Stimulated activated CD4-positive, alpha-beta T cell treated with anti-CD3 and anti-CD28 coated beads, Interleukin-1b, Interleukin-23, amount 100 ng/mL, for 4 hours (primary cell): ENCODE measurements around the gene IL21R.

Experiments used
- DNase-seq, 2 donors: peaks; one replicate each; pipeline ENCODE4 v3.0.0-alpha.2; 2020; ENCODE audit warnings: low read depth in 2 of 2

The IL21R gene

DNA sequence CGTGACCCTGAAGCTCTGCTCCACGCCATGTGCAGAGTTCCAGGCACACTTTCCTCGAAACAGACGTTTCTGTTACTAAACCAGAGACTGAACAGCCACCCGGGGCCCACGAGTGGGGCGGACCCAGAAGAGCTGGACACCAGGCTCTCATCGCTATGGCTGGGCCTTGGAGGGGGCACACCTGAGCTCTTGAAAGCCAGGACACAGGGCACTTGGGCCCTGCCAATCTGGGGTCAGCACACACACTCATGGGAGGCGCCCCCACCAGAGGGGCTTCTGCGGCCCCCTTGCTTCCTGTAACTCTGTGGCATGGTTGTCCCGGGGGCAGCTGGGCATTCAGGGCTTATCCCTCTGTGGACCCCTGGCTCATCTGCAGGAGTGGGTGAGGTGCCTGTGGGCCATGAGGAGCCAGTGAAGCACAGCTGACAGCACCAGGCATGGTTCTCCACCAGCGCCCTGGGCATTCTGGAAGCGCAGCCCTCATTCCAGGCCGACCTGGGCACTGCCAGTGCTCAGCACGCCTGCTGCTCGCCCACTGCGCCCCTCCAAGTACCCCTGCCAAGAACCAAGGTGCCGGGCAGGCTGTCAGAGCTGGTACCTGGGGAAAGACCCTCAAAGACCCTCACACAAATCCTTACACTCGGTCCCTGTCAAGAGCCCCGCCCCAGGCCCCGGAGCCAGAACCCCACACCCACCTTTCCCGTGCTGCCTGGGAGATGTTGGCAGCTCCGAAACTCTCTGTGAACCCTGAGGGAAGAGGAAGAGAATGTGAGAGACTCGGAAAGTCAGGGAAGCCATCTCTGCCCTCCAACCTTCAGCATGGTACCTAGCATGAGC, 61.1 kb downstream of the IL21R start:
- no peak for DNase-seq

DNA sequence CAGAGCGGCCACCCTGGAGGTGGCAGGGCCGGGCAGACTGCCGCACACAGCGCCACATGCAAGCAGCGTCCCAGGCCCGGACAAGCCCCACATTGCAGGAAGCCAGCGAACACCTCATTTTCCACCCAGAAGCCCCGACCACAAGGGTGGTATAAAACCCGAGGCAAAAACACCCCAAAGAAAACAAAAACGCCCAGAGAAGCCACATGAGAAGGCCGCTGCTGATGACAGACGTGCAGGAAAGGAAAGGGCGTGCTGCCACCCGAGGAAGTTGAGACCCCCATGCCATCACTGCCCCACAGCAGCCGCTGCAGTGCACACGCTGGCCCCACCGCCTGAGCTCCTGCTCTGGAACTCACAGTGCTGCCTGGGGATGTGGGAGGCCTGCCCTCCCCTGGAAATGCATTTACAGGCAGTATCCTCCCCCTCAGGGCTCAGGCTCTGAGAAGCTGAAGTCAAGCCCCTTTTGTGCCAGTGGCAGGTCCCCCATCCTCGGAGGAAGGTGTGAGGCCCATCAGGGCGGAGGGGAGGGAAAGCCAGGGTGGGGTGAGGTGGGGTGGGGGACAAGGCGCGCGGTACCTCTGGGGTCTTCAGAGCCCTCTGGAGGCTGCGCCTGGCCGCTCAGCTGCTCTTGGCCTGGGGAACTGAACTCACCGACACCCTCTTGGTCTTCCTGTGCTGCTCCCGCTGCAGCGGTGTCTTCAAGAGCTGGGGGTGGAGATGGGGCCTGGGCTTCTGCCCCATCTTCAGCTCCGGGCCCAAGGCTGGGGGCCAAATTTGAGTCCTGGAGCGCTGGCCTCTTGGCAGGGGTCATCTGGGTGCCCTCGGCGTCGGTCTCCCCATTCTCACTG, 62.0 kb downstream of the IL21R start:
- DNase-seq, result no peak

DNA sequence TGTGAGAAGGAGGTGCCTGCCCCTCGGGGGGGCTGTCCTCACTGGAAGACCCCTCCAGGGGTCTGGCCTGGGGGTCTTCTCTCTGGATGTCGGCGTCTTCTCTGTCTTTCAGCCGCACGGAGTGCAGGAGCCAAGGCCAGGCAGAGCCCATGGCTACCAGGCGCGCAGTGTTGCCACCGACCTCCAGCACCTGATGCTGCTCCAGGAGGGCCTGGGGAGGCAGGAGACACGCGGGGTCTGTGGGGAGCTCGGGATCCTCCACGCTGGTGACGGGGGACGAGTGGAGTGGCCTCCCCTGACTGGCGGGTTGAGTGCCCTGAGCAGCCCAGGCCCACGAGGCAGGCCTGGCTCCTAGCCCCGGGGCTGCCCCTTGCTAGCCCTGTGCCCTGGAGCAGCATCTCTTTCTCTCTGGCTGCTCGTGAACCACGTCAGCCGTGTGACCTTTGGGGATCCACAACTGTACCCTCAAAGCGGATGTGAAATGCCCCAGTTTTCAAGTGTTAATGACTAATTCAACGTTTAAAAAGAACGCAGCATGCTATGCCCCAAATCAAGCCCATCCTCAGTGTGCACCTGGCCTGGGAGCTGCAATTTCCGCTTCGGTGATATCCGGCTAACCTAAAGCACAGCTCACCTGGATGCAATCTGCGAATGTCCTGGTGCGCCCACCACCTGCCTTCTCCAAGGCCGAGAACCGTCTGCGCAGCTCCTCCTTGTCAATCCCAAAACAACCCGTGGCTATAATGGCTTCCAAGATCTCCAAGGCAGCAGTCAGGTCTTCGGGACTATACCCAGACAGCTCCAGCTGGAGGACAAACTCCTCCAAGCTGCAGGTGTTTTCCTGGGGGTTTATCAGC, 62.9 kb downstream of the IL21R start:
- DNase-seq, result no peak

DNA sequence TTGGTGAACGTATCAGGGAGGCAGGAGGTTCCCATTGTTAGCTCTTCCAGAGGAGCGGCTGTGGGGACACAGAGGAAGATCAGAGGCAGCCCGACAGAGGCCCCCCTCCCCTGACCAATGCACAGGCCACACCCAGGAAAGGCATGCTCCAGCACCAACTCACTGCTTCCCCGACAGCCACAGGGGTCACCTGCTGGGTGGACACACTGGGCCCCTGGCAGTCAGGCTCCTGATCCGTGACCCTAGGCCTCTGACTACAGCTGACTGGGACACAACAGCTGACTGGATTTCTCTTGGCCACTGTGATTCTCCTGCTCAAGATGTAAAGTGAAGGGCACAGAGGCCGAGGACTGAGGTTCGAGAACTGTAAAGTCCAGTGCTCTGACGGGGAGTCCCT, 63.5 kb downstream of the IL21R start:
- no peak for DNase-seq

DNA sequence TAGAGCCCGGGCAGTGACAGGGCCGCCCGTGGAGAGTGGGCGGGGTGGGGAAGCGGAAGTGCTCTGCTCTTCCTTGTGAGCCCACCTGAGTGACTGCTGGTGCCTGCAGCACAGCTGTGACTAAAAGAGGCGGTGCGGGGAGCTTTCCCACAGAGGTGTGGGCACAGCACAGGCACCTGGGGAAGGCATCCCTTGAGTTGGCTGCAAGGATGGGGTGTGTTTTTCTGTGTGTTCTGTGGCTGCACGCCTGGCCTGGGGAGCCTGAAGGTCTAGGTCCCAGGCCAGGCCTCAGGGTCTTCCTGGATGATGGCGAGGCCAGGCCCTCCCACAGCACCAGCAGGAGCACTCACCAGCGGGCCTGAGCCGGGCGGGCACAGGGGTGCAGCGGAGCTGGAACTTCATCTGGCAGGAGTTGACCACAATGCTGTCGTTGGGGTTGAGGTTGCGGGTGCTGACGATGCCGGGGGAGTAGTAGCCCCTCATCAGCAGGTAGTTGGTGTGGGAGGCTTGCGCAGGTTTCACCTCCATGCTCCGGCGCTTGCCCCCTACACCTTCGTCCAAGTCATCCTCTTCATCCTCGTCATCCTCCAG, 67.1 kb downstream of the IL21R start:
- DNase-seq, result no peak

DNA sequence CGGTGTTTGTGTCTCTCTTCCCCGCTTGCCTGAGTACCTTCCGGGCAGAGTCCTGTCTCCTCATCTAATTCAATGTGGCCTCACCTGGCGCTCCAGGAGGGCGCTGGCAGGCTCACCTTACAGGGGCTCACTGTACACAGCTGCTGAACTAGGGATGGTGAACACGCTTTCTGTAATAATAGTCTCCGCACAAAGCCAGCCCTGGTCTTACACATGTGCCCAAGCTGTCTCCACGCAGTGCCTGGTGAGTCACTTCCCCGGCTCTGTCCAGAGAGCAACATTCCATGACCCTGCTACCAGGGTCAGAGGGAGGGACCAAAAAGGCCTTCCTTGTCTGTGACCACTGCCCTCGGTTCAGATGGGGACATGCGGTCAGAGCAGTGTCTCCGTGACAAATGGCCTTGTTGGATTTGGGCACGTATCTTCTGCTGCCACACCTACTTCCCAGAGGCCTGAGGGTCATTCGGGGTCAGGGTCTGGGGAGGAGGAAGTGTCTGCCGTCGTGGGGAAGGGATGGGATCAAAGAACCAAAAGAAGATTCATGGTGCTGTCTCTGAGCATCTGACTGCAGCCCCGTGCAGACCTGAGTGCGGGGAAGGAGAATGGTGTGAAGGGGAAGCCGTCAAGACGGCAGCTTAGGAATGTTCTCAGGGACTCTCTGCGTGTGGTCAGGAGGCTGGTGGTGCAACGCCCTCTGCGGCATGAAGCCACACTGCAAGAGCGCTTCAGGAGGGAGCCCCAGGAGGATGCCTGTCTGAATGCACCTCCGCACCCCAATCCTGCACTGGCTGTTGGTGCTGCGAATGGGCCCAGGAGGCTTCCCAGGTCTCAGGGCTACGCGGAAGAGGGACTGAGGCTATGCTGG, 68.8 kb downstream of the IL21R start:
- no peak for DNase-seq

DNA sequence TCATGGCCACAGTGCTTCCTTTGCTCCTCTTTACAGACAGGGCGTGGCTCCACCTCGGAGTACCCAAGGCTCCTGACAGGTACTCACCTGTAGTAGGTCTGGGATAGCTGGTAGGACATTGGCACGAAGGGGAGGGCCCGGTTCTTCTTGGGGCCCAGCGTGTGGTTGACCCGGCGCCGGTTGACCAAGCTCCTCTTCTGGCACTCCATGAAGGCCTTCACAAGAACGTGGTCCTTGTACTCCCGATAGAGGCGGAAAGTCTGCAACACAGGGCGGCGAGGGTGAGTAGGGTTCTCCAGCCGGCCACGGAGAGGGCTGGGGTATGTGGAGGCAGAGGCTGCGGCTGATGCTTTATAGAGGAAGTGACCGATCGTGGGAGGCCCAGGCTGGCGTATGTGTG, 69.7 kb downstream of the IL21R start:
- DNase-seq, result no peak

DNA sequence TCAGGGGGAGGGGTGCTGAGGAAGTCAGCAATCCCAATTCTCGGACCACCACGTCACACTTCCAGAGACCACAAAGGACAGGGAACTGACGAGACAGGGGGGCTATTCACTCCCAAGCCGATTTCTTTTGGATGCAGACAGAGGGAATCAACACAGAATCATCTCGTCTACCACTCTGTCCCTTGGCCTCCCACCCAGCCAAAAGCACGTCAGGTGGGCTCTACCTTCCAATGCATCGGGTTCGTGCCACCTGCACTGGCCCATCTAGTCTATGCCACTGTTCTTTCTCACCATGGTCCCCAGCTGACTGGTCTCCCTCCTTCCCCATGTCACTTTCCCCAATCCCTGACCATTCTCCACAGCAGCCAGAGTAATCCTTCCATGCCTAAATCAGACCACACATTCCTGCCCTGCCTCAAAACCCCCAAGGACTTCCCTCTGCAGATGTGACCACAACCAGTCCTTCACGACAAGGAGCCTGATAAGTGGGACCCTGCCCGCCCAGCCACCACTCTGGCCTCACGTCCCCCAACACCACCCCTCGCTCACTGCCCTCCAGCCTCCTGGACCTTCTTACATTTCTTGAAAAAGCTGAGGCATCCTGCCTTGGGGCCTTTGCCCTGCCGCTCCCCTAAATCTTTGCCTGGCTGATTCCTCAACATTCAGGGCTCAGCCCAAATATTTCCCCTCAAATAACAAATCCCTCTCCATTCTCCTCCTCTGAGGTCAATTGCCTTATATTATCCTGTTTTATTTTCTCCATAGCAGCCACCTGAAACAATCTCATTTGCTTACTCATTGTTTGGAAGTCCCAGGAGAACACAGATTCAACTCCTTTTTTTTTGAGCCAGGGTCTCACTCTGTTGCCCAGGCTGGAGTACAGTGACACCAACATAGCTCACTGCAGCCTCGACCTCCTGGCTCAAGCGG, 70.4 kb downstream of the IL21R start:
- no peak for DNase-seq

DNA sequence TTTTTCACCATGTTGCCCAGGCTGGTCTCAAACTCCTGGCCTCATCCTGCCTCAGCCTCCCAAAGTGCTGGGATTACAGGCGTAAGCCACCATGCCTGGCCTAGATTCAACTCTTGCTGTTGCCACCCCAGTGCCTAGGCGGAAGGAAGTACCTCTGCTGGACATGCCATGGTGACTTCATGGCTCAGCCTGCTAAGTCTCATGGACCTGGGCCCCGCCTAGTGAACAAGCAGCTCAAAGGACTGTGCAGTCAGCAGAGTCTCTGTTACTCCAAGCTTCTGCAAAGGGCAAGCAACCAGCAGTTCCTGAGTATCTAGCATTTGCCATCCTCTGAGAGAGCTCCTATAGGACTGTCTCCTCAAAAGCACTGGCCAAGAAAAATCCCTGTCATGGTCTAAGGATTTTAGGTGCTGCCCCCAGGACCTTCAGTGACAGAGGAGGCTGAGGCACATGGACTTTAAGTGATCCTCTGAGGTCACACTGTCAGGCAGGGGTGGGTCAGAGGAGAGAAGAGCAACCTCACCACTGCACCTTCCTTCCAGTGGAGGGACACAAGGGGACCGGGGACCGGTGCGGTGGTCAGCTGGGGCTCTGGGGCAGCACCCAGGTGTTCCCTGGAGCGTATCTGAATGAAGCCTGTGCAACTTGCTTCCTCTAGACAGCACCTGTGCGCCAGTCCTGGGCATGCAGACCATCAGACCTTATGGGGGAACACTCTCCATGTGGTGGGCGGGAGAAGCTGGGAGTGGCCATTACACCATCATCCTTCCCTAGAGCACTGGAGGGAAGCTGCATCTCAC, 71.3 kb downstream of the IL21R start:
- no peak for DNase-seq

DNA sequence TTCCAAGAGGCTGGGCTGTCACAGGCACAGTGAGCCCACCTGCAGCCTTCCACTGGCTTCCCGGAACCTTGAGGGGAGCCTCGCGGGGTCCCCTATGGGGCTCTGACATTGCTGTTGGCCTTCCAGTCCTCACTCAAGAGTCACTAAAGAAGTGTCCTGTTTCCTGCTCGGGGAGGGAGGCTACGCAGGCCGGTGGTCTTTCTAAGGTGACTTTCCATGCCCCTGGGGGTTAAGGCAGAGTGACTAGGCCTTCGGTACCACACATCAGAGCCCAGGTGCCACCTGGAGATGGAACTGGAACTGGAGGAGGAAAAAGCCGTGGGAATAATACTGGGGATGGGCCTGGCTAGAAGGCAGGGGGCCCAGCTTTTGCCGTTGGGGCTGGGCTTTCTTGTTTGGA, 72.1 kb downstream of the IL21R start:
- DNase-seq, result no peak

DNA sequence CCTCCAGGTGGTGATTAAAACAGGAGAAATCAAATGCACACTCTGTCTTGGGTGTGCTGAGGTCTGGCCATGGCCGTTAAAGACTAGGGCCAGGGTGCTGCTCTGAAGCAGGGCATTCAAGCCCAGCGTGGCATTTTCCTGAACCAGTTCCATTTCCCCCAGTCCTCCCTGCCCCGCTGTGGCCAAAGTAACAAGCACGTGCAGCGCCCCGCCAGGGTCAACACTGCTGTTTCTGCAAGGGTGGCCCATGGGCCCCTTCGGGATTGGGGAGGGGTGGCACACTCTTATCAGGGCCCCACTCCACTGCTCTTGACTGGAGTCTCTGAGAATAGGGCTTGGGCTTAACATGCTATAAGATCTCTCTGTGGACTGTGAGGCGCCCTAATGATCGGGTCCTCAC, 72.9 kb downstream of the IL21R start:
- DNase-seq, result no peak

DNA sequence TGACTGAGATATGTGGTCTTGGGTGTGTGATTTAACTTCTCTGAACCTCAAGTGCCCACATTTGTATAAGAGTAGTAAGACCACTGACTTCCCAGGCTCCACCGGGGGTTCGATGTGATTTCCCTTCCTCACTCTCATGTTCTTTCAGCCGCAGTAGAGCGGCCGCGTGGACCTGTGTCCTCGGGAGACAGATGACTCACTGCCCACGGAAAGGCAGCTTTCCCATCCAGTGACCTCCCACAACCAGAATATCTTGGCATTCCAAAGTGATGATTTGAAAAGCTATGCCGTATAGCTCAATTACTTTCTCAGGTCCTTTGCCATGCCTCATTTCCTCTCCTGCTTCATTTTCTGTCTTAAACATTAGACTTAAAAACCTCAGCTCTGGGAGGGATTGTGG, 73.6 kb downstream of the IL21R start:
- no peak for DNase-seq

DNA sequence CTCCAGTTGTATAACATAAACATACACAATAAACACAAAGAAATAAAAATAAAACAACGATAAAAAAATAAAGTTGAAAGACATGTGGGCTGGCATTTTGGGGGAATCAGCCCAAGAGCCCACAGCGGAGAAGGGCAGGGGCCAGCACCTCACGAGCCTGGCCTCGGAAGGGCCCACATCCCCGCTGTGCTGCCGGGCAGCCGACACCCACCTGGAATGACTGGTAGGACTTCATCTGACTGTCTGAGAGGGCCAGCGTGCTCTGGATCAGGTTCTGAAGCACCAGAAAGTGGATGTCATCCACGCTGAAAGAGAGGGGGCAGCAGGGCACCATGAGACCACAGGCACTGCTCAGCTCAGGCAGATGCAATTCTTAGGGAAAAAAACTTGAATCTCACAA, 74.3 kb downstream of the IL21R start:
- no peak for DNase-seq

DNA sequence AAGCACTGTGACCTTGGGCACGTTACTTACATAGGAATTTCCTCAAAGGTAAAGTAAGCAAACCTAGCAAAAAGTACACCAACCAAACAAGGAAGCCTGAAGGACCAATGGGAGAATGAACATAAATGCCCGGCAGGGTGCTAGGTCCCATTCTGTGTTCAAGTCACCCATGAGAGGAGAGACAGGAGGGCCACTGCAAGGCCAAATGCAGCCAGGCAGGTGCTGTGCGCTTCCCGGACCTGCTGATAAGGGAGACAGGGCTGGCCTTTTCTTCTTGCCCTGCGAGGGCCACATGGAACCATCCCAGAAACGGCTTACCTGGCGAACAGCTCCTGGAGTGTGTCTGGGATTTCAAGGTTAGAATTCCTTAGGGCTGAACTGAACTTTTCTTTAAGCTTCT, 78.8 kb downstream of the IL21R start:
- no peak for DNase-seq

DNA sequence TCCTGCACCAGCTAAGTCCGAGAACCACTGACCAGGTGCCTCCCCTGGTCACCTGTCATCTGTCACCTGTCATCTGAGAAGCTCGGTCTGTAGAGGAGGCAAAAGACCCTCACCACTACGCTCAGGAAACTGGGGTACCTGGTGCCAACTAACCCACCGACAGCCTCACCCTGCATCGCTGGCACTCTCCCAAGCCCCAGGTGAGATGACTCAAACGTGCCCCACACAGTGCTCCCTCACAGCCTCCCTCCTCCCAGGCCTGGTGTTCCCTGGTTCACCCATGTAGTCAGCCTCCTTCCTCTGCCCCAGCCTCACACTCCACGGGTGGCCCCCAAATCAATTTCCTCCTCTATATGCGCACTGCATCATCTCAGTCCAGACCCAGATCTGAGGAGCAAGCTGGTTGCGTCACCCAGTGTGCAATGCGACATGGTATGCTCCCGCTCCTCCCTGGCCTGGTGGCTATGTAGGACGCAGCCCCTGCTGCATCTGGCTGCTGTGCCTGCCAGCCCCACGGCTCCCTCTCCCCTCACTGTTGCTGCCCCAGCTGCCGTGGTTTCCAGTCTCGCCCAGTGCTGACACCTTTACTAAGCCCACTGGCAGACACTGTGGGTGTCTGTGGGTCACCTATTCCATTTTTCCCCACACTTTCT, 79.4 kb downstream of the IL21R start:
- no peak for DNase-seq

DNA sequence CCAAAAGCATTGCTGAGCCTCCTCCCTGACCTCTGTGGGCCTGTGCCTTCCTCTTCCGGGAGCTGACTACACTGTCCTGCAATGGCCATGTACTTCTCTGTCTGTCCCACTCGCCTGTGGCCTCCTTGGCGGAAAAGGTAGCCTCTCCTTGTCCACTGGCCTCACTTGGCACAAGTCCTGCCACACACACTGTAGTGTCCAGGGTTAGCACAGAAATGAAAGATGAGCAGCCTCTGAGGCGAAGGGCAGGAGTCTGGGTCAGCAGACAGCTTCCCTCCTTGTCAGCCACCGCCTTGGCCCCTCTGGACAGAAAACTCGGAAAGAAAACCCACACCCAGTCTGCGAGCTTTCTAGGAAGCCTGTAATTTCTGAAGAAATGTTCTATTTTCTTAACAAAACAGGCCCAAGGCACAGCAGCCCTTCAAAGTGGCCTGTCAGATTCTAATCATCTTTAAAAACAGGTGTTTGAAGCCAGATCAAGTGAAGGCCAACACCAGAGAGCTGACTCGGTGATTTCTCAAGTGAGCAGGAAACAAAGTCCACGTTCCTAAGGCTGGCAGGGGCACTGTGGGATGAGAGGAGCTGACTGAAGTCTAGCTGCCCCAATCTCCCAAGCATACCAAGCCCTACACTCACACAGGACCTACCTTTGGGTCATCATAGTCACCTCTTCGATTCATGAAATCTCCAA, 80.6 kb downstream of the IL21R start:
- no peak for DNase-seq

DNA sequence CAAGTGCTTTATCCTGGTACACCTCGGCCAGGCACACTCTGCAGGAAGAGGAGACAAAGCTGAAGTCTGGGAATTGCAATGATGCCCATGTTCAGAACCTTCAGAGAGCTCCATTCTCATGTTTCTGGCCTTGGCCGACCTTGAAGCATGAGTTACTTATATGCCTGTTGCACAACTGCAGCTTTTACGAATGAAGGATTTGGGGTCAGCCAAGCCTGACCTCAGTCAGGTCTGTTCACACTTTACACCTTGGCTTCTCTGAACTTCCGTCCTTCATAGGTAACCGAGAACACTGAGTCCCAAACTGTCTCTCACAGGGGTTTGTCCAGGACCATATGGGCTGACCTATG, 81.1 kb downstream of the IL21R start:
- no peak for DNase-seq

DNA sequence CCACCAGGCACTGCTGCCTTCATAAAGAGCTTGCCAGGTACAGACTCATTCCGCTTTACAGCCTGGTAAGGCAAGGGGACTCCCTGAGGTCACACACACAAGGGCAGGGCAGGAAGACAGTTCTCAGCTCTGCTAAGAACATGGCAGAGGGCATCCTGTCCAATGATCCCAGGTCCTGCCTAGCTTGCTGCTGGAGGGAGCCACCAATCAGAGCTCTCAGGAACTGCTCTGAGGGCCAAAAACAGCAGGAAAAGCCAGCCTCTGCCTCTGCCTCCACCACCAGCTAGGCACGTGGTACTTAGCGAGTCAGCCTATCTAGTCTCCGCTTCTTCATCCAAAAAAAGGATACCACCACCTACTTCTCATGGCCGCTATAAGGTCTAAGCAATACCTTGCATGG, 81.7 kb downstream of the IL21R start:
- no peak for DNase-seq
